ENCODE results near the gene NIPAL3. TPM values are rescaled to one million over a fixed set of nuclear protein-coding genes. Genes with fewer than 3 reads are reported as not detected.

Gene NIPAL3
- total RNA-seq, 1 donor = 31.8 TPM

DNA sequence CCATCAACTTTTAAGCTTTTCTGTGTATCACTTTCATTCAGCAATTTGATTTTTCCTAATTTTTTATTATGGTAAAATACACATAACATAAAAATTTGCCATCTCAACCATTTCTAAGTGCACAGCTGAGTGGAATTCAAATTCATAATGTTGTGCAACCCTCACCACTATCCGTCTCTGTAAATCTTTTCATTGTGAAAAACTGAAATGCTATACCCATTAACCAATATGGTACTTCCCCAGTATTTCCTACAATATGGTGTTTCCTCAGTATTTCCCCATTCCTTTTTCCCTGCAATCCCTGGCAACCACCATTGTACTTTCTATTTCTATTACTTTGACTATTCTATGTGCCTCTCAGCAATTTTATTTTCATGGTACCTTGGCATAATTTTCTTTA lies 8.8 kb upstream of the NIPAL3 start:
- no peaks in the 10 kb centered on the region for H3K36me3 ChIP-seq (ENCODE audit: insufficient read depth, low read length)
- TF ChIP-seq, protein P1, sequence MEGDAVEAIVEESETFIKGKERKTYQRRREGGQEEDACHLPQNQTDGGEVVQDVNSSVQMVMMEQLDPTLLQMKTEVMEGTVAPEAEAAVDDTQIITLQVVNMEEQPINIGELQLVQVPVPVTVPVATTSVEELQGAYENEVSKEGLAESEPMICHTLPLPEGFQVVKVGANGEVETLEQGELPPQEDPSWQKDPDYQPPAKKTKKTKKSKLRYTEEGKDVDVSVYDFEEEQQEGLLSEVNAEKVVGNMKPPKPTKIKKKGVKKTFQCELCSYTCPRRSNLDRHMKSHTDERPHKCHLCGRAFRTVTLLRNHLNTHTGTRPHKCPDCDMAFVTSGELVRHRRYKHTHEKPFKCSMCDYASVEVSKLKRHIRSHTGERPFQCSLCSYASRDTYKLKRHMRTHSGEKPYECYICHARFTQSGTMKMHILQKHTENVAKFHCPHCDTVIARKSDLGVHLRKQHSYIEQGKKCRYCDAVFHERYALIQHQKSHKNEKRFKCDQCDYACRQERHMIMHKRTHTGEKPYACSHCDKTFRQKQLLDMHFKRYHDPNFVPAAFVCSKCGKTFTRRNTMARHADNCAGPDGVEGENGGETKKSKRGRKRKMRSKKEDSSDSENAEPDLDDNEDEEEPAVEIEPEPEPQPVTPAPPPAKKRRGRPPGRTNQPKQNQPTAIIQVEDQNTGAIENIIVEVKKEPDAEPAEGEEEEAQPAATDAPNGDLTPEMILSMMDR (IDR thresholded peaks at IDR 0.05; ENCODE audit: extremely low read depth, low read depth, low read length) = no peak
- H3K4me2 ChIP-seq (ENCODE audit: insufficient read depth, low read length) = no peak overlapping the region
- no peaks in the 10 kb centered on the region for H4K20me1 ChIP-seq (ENCODE audit: insufficient read depth, low read length)
- peaks cover 16% of the 10 kb centered on the region for H3K4me1 ChIP-seq (ENCODE audit: insufficient read depth, low read length)
- H3K9me3 ChIP-seq (ENCODE audit: low read depth, low read length) = no peaks in the 10 kb centered on the region
- no peak for DNase-seq (ENCODE audit: insufficient read length, low spot score, missing footprints)
- no peak overlapping the region for H2AFZ ChIP-seq (ENCODE audit: low read length)
- H3K27ac ChIP-seq (ENCODE audit: low read depth, low read length) = no peak overlapping the region
- no peaks in the 10 kb centered on the region for H3K79me2 ChIP-seq (ENCODE audit: insufficient read depth, low read length)
- no peak overlapping the region for H3K4me3 ChIP-seq (ENCODE audit: insufficient read depth, low read length)
- H3K27me3 ChIP-seq (ENCODE audit: insufficient read depth, low read length) = no peaks in the 10 kb centered on the region

DNA sequence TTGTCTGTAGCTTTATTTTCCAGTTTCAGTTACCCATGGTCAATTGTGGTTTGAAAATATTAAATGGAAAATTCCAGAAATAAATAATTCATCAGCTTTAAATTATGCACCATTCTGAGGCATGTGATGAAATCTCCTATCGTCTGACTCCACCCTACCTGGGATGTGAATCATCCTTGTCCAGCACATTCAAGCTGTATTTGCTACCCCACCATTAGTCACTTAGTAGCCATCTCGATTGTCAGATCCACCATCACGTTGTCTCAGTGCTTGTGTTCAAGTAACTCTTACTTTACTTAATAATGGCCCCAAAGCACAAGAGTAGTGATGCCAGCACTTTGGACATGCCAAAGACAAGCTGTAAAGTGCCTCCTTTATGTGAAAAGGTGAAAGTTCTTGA lies 6.1 kb upstream of the NIPAL3 start:
- no peaks in the 10 kb centered on the region for H3K9me3 ChIP-seq (ENCODE audit: low read depth, low read length)
- H3K79me2 ChIP-seq (ENCODE audit: insufficient read depth, low read length) = peaks cover 8% of the 10 kb centered on the region
- TF ChIP-seq, protein P1 (IDR thresholded peaks at IDR 0.05; ENCODE audit: extremely low read depth, low read depth, low read length) = no peak
- no peak overlapping the region for H3K4me3 ChIP-seq (ENCODE audit: insufficient read depth, low read length)
- H3K4me1 ChIP-seq (ENCODE audit: insufficient read depth, low read length) = peaks cover 29% of the 10 kb centered on the region
- H3K27me3 ChIP-seq (ENCODE audit: insufficient read depth, low read length) = no peaks in the 10 kb centered on the region
- H3K27ac ChIP-seq (ENCODE audit: low read depth, low read length) = peak overlapping the region; percentile 64
- peak overlapping the region; percentile 20 for H3K4me2 ChIP-seq (ENCODE audit: insufficient read depth, low read length)
- H2AFZ ChIP-seq (ENCODE audit: low read length) = peak overlapping the region; percentile 45
- DNase-seq (ENCODE audit: insufficient read length, low spot score, missing footprints) = peak; percentile 76
- no peaks in the 10 kb centered on the region for H3K36me3 ChIP-seq (ENCODE audit: insufficient read depth, low read length)
- H4K20me1 ChIP-seq (ENCODE audit: insufficient read depth, low read length) = no peaks in the 10 kb centered on the region

GRCh38 chr1:24410750-24411149 lies 4.9 kb upstream of the NIPAL3 start:
- peaks cover 8% of the 10 kb centered on the region for H3K79me2 ChIP-seq (ENCODE audit: insufficient read depth, low read length)
- H2AFZ ChIP-seq (ENCODE audit: low read length) = no peak overlapping the region
- TF ChIP-seq, protein P1 (IDR thresholded peaks at IDR 0.05; ENCODE audit: extremely low read depth, low read depth, low read length) = no peak
- H3K4me2 ChIP-seq (ENCODE audit: insufficient read depth, low read length) = no peak overlapping the region
- no peak overlapping the region for H3K4me3 ChIP-seq (ENCODE audit: insufficient read depth, low read length)
- no peaks in the 10 kb centered on the region for H3K27me3 ChIP-seq (ENCODE audit: insufficient read depth, low read length)
- no peak for DNase-seq (ENCODE audit: insufficient read length, low spot score, missing footprints)
- peaks cover 33% of the 10 kb centered on the region for H3K4me1 ChIP-seq (ENCODE audit: insufficient read depth, low read length)
- no peaks in the 10 kb centered on the region for H4K20me1 ChIP-seq (ENCODE audit: insufficient read depth, low read length)
- no peaks in the 10 kb centered on the region for H3K9me3 ChIP-seq (ENCODE audit: low read depth, low read length)
- no peak overlapping the region for H3K27ac ChIP-seq (ENCODE audit: low read depth, low read length)
- no peaks in the 10 kb centered on the region for H3K36me3 ChIP-seq (ENCODE audit: insufficient read depth, low read length)

DNA sequence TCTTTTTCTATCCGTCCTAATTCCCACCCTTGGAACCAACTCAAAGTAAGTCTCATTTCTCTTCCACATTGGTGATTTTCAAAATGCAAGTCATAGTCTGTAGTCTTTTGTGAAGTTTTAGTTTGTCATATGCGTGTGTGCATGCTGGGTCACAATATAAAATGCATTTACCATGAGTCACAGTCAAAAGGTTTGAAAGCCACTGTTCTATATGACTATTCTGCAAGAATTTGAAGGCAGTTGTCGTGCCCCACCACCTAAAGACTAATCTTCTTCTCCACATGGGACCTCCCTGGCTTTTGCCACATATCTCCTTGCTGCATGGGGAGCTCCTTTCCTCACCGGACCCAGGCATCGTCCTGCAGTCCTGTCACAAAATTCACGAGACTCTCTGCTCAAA lies 3.6 kb upstream of the NIPAL3 start:
- peaks cover 45% of the 10 kb centered on the region for H3K4me1 ChIP-seq (ENCODE audit: insufficient read depth, low read length)
- no peaks in the 10 kb centered on the region for H3K9me3 ChIP-seq (ENCODE audit: low read depth, low read length)
- H3K79me2 ChIP-seq (ENCODE audit: insufficient read depth, low read length) = peaks cover 10% of the 10 kb centered on the region
- H3K4me3 ChIP-seq (ENCODE audit: insufficient read depth, low read length) = no peak overlapping the region
- peak overlapping the region; percentile 85 for H3K4me2 ChIP-seq (ENCODE audit: insufficient read depth, low read length)
- H3K27ac ChIP-seq (ENCODE audit: low read depth, low read length) = peak overlapping the region; percentile 86
- no peaks in the 10 kb centered on the region for H3K36me3 ChIP-seq (ENCODE audit: insufficient read depth, low read length)
- no peak overlapping the region for H2AFZ ChIP-seq (ENCODE audit: low read length)
- H3K27me3 ChIP-seq (ENCODE audit: insufficient read depth, low read length) = no peaks in the 10 kb centered on the region
- TF ChIP-seq, protein P1 (IDR thresholded peaks at IDR 0.05; ENCODE audit: extremely low read depth, low read depth, low read length) = no peak
- no peaks in the 10 kb centered on the region for H4K20me1 ChIP-seq (ENCODE audit: insufficient read depth, low read length)
- DNase-seq (ENCODE audit: insufficient read length, low spot score, missing footprints) = peak; percentile 37

All from osteoblast (primary cell).